Daoy (cell line): ENCODE results near the gene ANOS1. TPM values are rescaled to one million over a fixed set of nuclear protein-coding genes. Genes with fewer than 3 reads are reported as not detected.

ENCODE experiments used
- DNase-seq: peaks from one replicate; pipeline ENCODE4 v3.0.0-alpha.2; 2015; ENCODE audit warnings: low read depth
- total RNA-seq: library from RNA; depleted of rRNA; stranded (reverse); fragments of >200 nt; shearing (Covaris generic); gene quantifications from 2 replicates; pipeline ENCODE4 v1.2.3, GENCODE V29; 2014

Gene ANOS1
- total RNA-seq, 1 experiment from 2014 or later, result not detected

DNA sequence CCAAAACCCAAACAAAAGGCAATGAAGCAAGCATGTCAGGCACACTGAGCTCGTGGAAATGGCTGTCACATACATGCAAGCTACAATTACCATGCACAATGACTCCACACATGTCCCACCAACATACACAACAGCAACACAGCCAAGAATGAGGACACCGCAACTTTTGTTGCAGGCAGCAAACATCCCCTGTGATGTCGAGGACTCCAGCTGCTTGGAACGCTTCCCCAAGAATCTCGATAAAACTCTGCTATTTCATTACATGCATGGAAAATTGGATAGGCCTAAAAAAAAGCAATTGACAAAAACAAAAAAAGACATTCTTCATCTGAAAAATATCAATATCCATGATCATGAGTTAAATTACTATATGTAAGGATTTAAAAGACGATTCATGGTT is 11.8 kb downstream of the ANOS1 start:
- DNase-seq, result no peak

DNA sequence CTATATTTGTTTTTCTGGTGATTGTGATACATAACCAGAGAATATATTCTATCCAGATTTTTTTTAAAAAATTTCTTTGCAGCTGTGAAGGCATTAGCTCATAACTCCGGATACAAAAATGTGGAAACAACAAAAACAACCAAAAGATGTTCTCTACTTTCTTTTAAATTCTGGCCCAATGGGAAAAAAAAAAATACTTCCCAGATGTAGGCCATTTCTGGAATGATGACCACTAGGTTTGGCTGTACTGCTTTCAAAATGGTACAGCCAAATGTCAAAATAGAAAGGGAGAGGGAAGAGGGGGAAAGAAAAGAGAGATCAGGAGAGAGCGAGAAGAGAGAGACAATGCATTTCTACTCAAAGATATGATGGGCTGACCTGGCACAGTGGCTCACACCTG is 14.6 kb downstream of the ANOS1 start:
- no peak for DNase-seq

DNA sequence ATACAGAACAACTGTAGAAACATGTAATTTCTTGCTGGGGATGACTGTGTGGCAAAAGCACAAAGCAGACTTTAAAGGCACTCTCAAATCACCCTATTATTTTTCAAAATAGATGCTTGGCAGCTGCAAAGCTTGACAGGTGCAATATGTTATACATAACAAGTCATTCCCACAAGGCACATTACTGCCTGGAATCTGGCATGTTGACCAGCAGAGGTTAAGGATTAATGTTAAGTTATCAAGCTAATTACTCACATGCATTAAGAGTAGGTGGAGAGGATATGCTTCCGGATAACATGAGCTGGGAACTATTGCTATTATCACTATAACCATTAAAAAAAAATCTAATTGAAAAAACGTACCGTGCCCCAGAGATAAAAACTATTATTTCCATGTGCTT is 17.8 kb downstream of the ANOS1 start:
- DNase-seq, result no peak

DNA sequence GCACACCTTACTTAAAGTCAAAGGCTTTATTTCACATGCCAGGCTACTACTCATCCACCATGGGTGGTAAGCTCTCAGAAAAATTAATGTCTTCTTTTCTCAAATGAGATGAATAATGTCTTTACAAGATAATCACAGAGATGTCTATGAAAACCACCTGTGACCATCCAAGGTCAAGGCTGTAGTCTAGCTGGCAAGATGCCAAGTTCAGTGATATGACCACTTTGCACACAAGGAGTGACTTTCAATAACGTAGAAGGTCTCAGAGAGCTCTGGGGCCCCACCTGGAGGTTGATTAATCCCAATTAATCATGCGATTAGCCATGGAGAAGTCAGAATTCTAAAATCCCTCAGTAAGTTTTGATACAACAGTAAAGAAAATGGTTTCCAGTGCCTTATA is 20.5 kb downstream of the ANOS1 start:
- no peak for DNase-seq

DNA sequence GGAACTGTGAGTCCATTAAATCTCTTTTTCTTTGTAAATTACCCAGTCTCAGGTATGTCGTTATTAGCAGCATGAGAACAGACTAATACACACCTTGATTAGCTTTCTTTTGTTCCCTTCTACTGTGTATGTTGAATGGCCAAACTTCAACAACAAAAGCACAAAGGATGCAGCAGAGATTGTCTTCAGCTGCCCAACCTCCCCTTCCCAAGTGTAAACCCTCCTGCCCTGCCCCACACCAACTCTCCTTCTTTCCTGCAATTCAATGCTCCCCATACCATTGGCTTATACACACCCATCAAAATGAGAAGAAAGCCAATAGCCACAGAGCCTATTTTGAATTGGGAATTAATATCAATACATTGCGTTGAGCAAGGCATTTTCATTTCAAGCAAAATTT is 27.8 kb downstream of the ANOS1 start:
- DNase-seq, result no peak

DNA sequence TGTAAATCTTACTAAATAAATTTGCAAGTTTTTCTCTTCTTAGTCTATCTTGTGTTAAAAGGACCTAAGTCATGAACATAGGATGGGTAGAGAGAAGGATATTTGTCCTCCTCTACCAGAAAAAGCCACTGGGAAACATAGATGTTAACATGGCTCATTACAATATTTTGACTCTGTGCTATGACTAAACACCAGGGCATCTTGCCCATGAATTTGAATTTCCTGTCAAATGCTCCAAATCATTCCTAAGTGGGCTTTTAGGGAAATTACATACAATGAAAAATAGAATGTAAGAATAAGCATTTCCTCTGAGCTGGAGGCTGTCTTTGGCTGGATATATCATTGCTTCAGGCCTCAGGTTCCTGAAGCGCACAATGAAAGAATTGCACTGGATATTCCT is 39.1 kb downstream of the ANOS1 start:
- no peak for DNase-seq

DNA sequence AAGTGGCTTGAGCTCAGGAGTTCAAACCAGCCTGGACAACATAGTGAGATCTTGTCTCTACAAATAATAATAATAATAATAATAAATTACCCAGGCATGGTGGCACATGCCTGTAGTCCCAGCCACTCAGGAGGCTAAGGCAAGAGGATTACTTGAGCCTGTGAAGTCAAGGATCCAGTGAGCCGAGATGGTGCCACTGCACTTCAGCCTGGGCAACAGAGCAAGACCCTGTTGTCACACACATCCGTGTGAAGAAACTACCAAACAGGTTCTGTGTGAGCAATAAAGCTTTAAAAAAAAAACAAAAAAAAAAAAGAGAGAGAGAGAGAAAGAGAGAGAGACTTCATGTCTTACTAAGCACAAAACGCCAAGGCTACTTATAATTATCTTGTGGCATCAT is 42.5 kb downstream of the ANOS1 start:
- no peak for DNase-seq

DNA sequence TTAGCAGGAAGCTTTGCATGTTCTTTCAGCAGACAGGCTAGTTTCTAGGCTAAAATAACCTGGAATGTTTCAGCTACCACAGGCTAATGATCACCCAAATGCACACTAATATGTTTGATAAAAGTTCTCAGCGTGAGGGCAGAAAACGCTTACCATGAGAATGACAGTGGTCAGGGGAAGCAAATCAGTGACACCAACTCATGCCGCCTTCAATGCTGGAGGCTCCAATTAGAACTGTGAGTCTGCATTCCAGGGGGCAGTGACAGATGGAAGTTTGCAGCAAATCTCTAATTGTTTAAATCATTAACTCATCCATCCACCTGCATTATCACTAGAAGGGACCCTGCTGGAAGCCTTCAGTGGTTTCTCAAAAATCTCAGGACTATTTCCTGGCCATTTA is 43.2 kb downstream of the ANOS1 start:
- DNase-seq, result no peak

DNA sequence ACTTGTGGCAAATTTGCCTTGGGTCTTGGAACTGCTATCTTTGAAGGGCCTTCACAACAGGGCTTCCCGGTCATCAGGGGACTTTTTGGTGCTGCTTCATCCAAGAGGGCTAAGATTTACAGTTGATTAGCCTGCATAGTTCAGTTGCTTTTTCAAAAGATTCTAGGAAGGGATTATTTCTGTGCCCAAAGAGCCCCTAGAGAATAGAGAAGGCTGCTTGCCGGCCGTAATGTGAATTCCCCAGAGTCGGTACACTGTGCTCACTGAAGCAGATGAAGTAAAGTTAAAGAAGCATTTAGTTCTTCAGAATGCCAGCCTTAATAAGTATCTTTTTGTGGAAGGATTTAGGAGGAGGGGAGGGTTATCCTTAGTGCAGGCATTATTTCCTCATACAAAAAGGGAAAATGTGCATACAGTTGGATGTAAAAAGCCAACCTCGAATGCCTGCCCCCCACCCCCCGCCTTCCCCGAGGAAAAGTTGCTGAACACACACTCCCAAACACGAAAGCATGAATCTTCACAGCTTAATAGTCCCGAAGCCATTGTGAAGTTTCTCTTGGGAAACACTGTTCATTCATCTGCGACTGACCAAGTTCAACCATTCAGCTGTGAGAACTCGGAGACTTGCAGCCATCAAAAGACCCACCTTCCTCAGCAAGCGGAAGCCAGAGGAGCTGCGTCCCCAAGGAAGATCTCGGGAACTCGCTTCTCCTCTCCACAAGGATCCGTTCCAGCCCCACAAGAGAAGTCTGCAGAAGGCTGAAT is 47.6 kb downstream of the ANOS1 start:
- DNase-seq, result no peak

DNA sequence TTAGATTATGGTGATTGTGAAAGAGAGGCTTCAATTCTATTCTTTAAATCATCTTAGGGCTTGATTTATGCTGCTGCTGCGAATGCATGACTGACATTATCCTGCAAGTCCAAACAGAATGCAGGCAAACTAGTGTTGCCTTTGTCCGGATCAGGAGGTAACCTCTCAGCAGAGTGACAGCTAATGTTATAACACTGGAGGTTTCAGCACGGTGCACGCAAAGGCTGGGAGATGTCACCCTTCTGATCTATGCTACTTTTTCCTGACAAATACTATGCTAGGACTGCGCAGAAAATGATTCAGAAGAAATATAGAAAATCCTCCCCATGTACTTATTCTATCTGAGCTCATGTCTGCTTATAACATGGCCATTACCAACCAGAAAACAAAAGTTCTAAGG is 48.2 kb downstream of the ANOS1 start:
- DNase-seq, result no peak

DNA sequence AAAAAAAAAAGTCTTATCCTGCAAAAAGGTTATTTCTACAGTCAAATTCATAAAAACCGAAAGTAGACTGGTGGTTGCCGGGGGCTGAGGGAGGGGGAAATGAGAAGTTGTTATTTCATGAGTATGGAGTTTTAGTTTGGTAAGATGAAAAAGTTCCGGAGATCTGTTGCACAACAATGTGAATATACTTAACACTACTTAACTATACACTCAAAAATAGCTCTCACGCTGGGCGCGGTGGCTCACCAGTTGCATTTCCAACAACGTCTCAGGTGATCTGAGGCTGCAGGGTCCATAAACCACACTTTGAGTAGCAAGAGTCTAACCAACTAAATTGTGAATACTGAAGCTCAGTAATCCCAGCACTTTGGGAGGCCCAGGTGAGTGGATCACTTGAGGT is 52.4 kb downstream of the ANOS1 start:
- DNase-seq, result no peak

DNA sequence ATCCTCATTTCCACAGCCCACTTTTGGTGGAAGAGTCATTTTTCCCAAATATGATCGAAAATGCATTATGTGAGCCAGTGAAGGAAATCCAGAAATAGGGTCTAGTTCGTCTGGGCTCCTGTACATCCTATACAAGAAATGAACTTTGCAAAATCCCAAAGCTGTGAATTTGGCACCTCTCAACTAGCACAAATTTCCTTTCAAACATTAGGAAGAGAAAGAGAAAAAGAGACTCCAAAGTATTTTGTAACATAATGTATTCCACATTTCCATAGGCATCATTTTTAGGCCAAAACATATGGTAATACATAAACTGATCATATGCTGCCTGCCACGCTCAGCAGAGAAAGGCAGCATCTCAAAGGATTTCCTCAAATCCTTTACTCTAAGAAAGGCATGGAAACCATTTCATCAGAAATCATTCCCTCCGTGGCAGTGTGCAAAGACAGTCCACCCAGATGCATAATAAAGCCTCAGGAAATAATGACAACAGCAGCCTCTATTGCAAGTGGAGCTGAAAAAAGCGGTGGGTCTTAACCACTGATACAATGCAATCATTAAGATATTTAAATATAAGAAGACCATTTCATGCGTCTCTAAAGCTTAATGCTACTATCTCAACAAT is 56.8 kb downstream of the ANOS1 start:
- no peak for DNase-seq

DNA sequence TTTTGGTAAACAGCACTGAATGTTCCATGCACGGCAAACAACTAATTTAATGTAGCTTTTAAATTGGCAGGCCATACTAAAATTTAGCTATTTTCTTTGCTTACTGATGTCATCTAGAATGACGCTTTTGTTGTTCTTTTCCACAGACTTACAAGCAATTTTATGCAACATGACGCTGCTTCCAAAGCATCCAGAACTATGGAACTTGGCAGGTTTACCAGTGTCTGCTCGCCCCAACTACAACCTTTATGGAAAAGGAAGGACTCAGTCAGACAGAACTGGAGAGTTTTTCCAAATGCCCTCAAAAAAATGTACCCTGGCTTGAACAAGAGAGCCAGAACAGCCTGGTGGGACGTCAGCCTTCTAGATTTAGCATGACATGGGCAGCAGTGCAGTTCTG is 58.7 kb downstream of the ANOS1 start:
- no peak for DNase-seq

DNA sequence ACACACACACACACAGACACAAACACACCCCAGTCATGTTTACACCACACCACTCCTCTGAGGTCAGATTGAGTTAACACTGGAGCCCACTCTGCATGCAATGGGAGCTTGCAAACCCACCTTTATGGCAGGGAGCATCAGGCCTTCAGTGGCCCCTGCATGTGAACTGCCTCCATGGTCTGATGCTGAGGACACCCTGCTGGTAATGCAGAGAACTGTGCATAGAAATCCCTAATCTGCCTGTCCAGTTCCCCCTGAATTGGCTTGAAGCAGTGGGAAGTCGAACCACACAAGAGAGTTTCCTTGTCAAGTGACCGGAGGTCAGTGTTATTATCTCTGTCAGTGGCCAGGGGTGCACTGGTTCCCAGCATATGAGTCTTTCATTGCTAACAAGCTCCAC is 59.8 kb downstream of the ANOS1 start:
- no peak for DNase-seq

DNA sequence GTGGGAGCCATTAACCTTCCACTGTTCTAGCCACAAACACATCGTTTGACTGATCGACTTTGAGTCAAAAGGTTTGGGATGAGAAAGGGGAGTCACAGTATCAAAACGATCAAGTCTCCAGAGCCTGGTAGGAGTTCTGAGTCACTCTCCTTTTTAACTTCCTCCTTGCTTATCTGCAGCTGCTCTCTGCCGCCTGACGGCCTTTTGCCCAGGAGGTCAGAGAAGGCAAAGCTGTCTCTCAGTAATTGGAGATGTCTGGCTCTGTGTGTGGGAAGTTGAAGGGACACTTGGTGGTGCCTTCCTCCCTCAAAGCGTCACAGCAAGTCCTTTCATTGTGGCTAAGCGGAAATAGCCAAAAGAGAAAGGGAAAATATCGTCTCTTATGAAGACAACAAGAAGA is 63.1 kb downstream of the ANOS1 start:
- no peak for DNase-seq

DNA sequence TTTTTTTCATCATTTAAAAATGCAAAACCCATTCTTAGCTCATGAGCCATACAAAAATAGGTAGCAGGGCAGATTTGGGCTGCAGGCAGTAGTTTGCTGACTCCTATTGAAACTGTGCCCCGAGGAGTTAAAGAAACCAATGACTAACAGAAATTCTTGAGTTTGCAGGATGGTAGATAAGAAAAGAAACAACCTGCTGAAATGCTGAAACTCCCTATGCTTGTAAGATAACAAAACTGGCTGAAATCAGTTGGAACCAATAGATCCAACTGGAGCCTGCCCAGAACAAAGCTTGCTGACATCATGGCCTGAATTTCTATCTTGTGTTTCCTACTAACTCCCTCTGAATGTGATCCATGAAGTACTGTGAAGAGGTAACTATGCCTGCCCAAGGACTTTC is 68.6 kb downstream of the ANOS1 start:
- no peak for DNase-seq

DNA sequence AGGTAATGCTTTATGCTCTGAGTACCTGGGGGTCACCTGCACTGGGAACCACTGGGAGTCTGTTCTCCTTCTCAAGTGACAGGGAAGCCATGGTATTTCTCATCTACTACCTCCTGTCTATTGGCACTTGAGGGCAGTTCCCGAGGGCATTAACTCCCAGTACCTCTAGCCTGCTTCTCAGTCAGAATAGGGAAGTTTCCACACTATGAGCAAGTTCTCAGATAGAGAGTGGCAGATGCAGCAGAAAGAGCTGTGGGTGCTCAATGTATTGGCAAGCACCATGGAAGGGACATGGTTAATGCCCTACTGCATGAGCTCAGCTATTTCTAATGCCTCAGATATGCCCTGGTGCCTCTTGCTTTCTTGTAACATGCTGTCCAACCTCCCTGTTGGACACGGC is 74.1 kb downstream of the ANOS1 start:
- DNase-seq, result no peak

DNA sequence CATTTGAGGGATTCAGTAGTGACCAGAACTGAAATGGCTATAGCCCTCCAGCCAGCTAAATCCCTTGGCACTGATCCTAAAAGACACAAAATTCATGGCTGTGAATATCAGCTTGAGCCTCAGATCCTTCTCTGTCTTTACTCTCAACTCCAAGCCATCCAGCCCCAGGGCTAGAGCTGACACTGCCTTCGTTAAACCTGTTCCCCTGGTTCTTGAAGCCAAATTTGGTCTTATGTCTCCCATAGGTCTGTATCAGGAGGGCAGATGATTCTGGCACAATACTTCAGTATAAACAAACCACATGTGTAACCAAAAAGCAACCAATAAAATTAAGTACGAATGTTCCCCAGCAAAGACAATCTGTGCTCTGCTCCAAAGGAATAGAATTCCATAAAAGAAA is 78.0 kb downstream of the ANOS1 start:
- no peak for DNase-seq

DNA sequence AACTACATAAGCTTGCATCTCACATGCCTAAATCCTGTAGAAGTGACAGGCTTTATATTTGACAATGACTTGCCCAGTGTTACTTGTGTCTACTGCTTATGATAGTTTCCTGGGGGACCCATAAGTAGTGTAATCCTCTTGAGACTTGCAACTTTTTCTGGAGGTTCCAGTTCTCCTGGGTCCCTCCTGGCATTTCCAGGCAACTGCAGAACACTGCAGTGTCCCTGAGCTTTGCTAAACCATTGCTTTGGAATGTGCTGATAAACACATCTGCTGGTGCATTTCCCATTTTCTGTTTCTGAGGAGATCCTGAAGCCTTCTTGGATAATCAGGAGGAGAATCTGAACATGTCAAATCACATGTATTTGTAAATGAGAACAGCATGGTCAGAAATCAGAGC is 82.0 kb downstream of the ANOS1 start:
- DNase-seq, result no peak

DNA sequence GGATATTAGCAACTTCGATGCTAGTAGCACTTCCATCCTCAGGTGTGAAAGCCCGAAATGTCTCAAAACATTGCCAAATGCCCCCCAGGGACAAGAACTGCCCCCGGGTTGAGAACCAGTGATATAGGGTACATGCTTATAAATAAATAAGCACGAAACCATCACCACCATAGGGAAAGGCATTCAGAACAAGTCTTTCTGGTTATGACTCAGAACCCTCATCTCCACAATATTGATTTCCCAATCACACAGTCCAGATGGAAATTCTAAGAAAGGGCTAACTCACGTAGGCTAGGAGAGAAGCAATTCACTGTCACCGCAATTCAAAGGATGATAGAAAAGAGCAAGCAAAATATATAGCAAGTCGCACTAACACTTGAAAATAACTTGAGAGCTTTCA is 84.8 kb downstream of the ANOS1 start:
- DNase-seq, result no peak

DNA sequence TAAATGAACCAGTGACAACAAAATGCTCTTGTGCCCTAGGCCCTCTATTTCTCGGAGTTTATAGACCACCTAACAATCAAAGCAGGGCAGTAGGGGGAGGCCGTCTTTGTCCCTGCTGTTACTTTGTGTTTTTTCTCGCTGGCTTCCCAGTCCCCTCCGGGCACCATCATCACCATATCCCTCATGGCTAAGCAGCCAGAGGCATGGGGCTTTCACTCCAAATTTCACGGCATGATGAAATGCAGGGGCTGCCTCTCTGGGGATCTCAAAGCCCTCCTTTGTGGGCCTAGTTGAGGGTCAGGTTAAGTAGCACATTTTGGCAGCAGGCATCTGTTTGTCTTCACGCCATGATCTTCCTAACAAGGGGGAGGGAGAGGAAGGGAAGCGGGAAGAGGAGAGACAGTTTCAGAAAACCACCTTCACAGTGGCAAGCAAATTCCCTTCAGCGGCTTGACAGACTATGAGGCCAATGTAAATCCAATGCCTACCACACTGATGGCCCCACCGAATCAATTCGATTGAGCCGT is 91.9 kb downstream of the ANOS1 start:
- no peak for DNase-seq

DNA sequence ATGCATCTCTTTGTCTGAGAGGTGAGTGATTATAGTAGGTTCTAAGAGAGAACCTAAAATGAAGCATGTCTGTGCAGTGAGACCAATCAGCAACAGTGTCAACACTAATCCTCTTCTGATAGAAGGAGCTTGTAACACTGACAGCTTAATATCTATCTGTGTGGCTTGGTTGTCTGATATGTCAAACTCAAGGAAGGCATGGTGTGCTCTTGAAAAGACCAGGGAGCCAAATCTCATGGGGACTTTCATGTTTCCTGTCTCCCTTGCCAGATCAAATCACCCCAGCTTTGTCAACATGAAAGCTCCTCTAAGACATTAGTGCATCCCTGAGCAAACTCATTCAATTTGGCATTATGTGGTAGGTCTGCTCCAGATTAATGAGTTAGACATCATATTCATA is 95.4 kb downstream of the ANOS1 start:
- no peak for DNase-seq

DNA sequence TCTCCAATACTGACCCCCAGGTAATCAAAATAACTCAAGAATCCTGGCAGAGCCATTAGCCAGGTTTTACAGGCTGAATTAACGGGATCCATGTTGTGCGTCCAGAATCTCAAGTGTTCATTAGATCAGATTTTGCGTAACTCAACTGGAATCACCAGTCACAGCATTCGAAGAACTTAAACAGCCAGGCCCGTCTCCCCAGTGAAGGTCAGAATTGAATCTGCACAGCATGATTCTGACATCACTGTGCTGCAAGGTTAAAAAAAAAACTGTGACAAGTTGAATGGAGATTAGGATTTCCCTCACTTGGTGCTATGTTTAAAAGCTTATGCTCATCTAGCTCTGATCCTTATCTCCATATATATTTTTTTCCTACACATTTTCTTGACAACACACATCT is 96.1 kb downstream of the ANOS1 start:
- DNase-seq, result no peak

DNA sequence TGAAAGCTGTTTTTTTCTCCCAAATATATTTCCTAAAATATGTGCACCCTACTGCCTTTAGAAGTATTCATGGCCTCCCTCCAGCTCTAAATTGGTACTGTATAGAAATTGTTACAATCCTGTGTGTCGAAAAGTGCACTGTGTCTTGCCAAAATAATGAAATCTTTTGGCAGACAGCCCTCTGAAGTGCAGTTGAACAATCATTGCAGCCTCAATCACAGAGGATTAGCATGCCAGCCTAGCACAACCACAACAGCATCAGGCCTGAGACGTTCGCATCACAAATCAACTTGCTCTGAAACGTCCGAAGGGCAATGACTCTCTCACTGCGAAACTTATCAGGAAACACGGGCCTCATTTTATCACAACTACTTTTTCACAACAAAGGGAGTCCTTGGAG is 99.0 kb downstream of the ANOS1 start:
- no peak for DNase-seq
